Gastrocnemius medialis (tissue), 4 donors: ENCODE measurements around the gene KLF16.

ENCODE experiments used
- POLR2A ChIP-seq, 2 donors: fragments of 450-650 bp; IDR thresholded peaks; one replicate each; pipeline ENCODE4 v1.6.1; 2017; ENCODE audit warnings: antibody characterized with exemption in 2 of 2, mild to moderate bottlenecking in 2 of 2, moderate library complexity in 2 of 2
- TF ChIP-seq, protein P1 (sequence below), 5 experiments: fragments of 450-650 bp in 3 of 5; fragments of 200-600 bp in 2 of 5; sonication (generic) in 2 of 5; IDR thresholded peaks in 4 of 5; conservative IDR thresholded peaks in 1 of 5; 1 replicate in 4 of 5; 2 replicates in 1 of 5; pipeline ENCODE4 v1.5.1; 2016 to 2019; ENCODE audit warnings: antibody characterized with exemption in 5 of 5, mild to moderate bottlenecking in 3 of 5, moderate library complexity in 3 of 5

GRCh38 chr19:1823539-1824251 lies 39.7 kb downstream of the KLF16 start:
- no peak for TF ChIP-seq POLR2A (IDR thresholded peaks at IDR 0.05)
- TF ChIP-seq, protein P1, sequence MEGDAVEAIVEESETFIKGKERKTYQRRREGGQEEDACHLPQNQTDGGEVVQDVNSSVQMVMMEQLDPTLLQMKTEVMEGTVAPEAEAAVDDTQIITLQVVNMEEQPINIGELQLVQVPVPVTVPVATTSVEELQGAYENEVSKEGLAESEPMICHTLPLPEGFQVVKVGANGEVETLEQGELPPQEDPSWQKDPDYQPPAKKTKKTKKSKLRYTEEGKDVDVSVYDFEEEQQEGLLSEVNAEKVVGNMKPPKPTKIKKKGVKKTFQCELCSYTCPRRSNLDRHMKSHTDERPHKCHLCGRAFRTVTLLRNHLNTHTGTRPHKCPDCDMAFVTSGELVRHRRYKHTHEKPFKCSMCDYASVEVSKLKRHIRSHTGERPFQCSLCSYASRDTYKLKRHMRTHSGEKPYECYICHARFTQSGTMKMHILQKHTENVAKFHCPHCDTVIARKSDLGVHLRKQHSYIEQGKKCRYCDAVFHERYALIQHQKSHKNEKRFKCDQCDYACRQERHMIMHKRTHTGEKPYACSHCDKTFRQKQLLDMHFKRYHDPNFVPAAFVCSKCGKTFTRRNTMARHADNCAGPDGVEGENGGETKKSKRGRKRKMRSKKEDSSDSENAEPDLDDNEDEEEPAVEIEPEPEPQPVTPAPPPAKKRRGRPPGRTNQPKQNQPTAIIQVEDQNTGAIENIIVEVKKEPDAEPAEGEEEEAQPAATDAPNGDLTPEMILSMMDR (IDR thresholded peaks at IDR 0.05 in 4 of 5, conservative IDR thresholded peaks at IDR 0.05 in 1 of 5) = no peak
